GM20431 (cell line): ENCODE data around the gene CP.
"Not testable (repeated sequence)": the region's sequence is repeated elsewhere in the genome, so short reads cannot be mapped to it uniquely, and the experiment has no call there.

Experiments used
- in situ Hi-C: fragments of 300-500 bp; cut with MseI, MboI; formaldehyde crosslinking; loops from one replicate; pipeline ENCODE4 v1.15.0; 2020; ENCODE audit warnings: low sequenced_read_pairs; ENCODE audit not compliant: unreplicated experiment

CP gene

GRCh38 chr3:149231871-149232270 is 10.2 kb upstream of the CP start:
- in situ Hi-C loops, result no loop called here

- in situ Hi-C loops, result no loop called here
Measured at GRCh38 chr3:149227591-149228268, 6.1 kb upstream of the CP start.

GRCh38 chr3:149226776-149227175 is 5.1 kb upstream of the CP start:
- in situ Hi-C loops, result no loop called here

- in situ Hi-C loops, result no loop called here
Measured at GRCh38 chr3:149224736-149225594, 3.3 kb upstream of the CP start.

GRCh38 chr3:149223461-149223820 is 1.8 kb upstream of the CP start:
- in situ Hi-C loops, result no loop called here

- in situ Hi-C loops, result not testable (repeated sequence)
Measured at GRCh38 chr3:149219380-149220121, 2.1 kb downstream of the CP start.

- in situ Hi-C loops, result no loop called here
Measured at GRCh38 chr3:149217347-149217746, 4.3 kb downstream of the CP start.

- in situ Hi-C loops, result no loop called here
Measured at GRCh38 chr3:149216193-149216869, 5.3 kb downstream of the CP start.

- in situ Hi-C loops, result no loop called here
Measured at GRCh38 chr3:149215515-149215914, 6.1 kb downstream of the CP start.

- in situ Hi-C loops, result no loop called here
Measured at GRCh38 chr3:149214702-149215101, 6.9 kb downstream of the CP start.

GRCh38 chr3:149212386-149212785 is 9.2 kb downstream of the CP start:
- in situ Hi-C loops, result no loop called here

- in situ Hi-C loops, result no loop called here
Measured at GRCh38 chr3:149209431-149209830, 12.2 kb downstream of the CP start.

- in situ Hi-C loops, result no loop called here
Measured at GRCh38 chr3:149207475-149207874, 14.2 kb downstream of the CP start.

GRCh38 chr3:149204390-149204991 is 17.1 kb downstream of the CP start:
- in situ Hi-C loops, result no loop called here

- in situ Hi-C loops, result no loop called here
Measured at GRCh38 chr3:149203758-149204157, 17.9 kb downstream of the CP start.

- in situ Hi-C loops, result no loop called here
Measured at GRCh38 chr3:149199474-149199873, 22.2 kb downstream of the CP start.

GRCh38 chr3:149198611-149199010 is 23.0 kb downstream of the CP start:
- in situ Hi-C loops, result no loop called here

- in situ Hi-C loops, result no loop called here
Measured at GRCh38 chr3:149197669-149198068, 24.0 kb downstream of the CP start.

GRCh38 chr3:149196805-149197592 is 24.6 kb downstream of the CP start:
- in situ Hi-C loops, result not testable (repeated sequence)
